ENCODE measurements around the gene DDX24. TPM values are rescaled to one million over a fixed set of nuclear protein-coding genes. Genes with fewer than 3 reads are reported as not detected.

DDX24 gene
- total RNA-seq, 1 donor from 2014 or later, result 109 TPM

DNA sequence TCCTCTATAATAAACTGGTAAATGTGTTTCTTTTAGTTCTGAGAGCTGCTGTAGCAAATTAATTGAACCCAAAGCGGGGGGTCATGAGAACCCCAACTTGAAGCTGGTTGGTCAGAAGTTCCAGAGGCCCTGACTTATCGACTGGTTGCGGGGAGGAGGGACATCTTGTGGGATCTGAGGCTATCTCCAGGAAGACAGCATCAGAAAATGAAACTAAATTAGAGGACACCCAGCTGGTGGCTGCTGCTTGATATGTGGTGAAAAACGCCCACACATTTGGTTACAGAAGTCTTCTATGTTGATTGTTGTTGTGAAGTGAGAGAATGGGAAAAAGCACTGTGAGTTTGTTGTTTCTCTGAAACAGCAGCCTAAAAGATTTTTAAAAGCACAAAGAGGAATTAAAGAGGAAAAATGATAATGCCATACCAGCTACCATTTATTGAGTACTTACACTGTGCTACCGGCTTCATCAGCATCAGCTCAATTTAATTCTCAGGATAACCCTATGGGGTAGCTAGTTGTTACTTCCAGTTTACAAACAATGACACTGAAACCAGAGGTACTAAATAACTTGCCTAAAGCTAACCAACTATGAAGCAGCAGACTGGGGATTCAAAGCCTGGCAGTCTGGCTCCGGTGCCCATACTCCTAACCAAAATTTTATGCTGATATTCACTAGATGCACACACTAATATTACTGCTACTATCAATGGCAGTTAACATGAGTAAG is 24.3 kb downstream of the DDX24 start:
- Histone ChIP-seq H3K4me3 (no peak overlapping the region), H3K27me3 (no peaks in the 10 kb centered on the region), H3K9me3 (no peaks in the 10 kb centered on the region), H3K27ac (no peak overlapping the region), H3K4me1 (peaks cover 10% of the 10 kb centered on the region), H3K36me3 (peaks cover 0 to 92% of the 10 kb centered on the region in 2 donors)
- no peak for TF ChIP-seq POLR2AphosphoS5 (IDR thresholded peaks at IDR 0.05; ENCODE audit: insufficient read depth in 1 of 2, low read depth in 1 of 2)
- no peak for TF ChIP-seq POLR2A (IDR thresholded peaks at IDR 0.05)
- no peak for TF ChIP-seq CTCF (IDR thresholded peaks at IDR 0.05)
- DNase-seq (ENCODE audit: extremely low spot score in 2 of 2), result peak in 1 of 2 donors; percentile 69
- intact Hi-C loops (cut with DNase I), result no loop called here

GRCh38 chr14:94054936-94055335 is 26.1 kb downstream of the DDX24 start:
- TF ChIP-seq POLR2AphosphoS5 (IDR thresholded peaks at IDR 0.05; ENCODE audit: insufficient read depth in 1 of 2, low read depth in 1 of 2) (no peak), POLR2A (IDR thresholded peaks at IDR 0.05) (no peak), CTCF (IDR thresholded peaks at IDR 0.05) (no peak)
- H3K27me3 ChIP-seq, result no peaks in the 10 kb centered on the region
- intact Hi-C loops (cut with DNase I), result no loop called here
- H3K27ac ChIP-seq, result no peak overlapping the region
- DNase-seq (ENCODE audit: extremely low spot score in 2 of 2), result peak; percentile 52 to 70
- no peaks in the 10 kb centered on the region for H3K9me3 ChIP-seq
- peaks cover 11% of the 10 kb centered on the region for H3K4me1 ChIP-seq
- peaks cover 5 to 92% of the 10 kb centered on the region in 2 donors for H3K36me3 ChIP-seq
- no peak overlapping the region for H3K4me3 ChIP-seq

- Histone ChIP-seq H3K36me3 (peaks cover 5 to 92% of the 10 kb centered on the region in 2 donors), H3K27ac (no peak overlapping the region), H3K27me3 (no peaks in the 10 kb centered on the region), H3K4me1 (peaks cover 11% of the 10 kb centered on the region), H3K9me3 (no peaks in the 10 kb centered on the region), H3K4me3 (no peak overlapping the region)
- intact Hi-C loops (cut with DNase I), result no loop called here
- DNase-seq (ENCODE audit: extremely low spot score in 2 of 2), result peak; percentile 34 to 67
- TF ChIP-seq POLR2A (IDR thresholded peaks at IDR 0.05), result no peak
- TF ChIP-seq CTCF (IDR thresholded peaks at IDR 0.05), result no peak
- TF ChIP-seq POLR2AphosphoS5 (IDR thresholded peaks at IDR 0.05; ENCODE audit: insufficient read depth in 1 of 2, low read depth in 1 of 2), result no peak
Measured at GRCh38 chr14:94054401-94054800, 26.6 kb downstream of the DDX24 start.

GRCh38 chr14:94052662-94053061 is 28.3 kb downstream of the DDX24 start:
- no peak overlapping the region for H3K4me3 ChIP-seq
- H3K36me3 ChIP-seq, result peaks cover 5 to 93% of the 10 kb centered on the region in 2 donors
- no peak for TF ChIP-seq POLR2A (IDR thresholded peaks at IDR 0.05)
- no peak for TF ChIP-seq CTCF (IDR thresholded peaks at IDR 0.05)
- TF ChIP-seq POLR2AphosphoS5 (IDR thresholded peaks at IDR 0.05; ENCODE audit: insufficient read depth in 1 of 2, low read depth in 1 of 2), result no peak
- peak; percentile 61 to 71 for DNase-seq (ENCODE audit: extremely low spot score in 2 of 2)
- intact Hi-C loops (cut with DNase I), result no loop called here
- no peaks in the 10 kb centered on the region for H3K27me3 ChIP-seq
- no peak overlapping the region for H3K27ac ChIP-seq
- peaks cover 7% of the 10 kb centered on the region for H3K4me1 ChIP-seq
- H3K9me3 ChIP-seq, result no peaks in the 10 kb centered on the region

GRCh38 chr14:94052199-94052598 is 28.8 kb downstream of the DDX24 start:
- Histone ChIP-seq H3K4me1 (peaks cover 7% of the 10 kb centered on the region), H3K27me3 (no peaks in the 10 kb centered on the region), H3K4me3 (no peak overlapping the region), H3K36me3 (peaks cover 5 to 97% of the 10 kb centered on the region in 2 donors), H3K27ac (no peak overlapping the region), H3K9me3 (no peaks in the 10 kb centered on the region)
- TF ChIP-seq POLR2AphosphoS5 (IDR thresholded peaks at IDR 0.05; ENCODE audit: insufficient read depth in 1 of 2, low read depth in 1 of 2) (no peak), CTCF (IDR thresholded peaks at IDR 0.05) (no peak), POLR2A (IDR thresholded peaks at IDR 0.05) (no peak)
- intact Hi-C loops (cut with DNase I), result no loop called here
- no peak for DNase-seq (ENCODE audit: extremely low spot score in 2 of 2)

Measured in vagina (tissue), 2 donors.